IMR-90 (cell line): Measurements from ENCODE around the gene DOCK1.

Experiments used
- BHLHE40 ChIP-seq: fragments of 150-350 bp; IDR thresholded peaks from 2 replicates; pipeline ENCODE4 v1.6.1; 2016; ENCODE audit warnings: mild to moderate bottlenecking, low read depth, low read length
- CEBPB ChIP-seq: IDR thresholded peaks from 2 replicates; pipeline ENCODE4 v1.6.1; 2012; ENCODE audit warnings: low read depth, low read length, improper control_type of control experiment
- CHD1 ChIP-seq: IDR thresholded peaks from 2 replicates; pipeline ENCODE4 v1.6.1; 2012; ENCODE audit warnings: low read depth, low read length, improper control_type of control experiment
- CTCF ChIP-seq: conservative IDR thresholded peaks from 2 replicates; pipeline ENCODE4 v1.5.1; 2012; ENCODE audit warnings: mild to moderate bottlenecking, low read depth, low read length, improper control_type of control experiment
- ELK1 ChIP-seq: fragments of 150-350 bp; IDR thresholded peaks from 2 replicates; pipeline ENCODE4 v1.6.1; 2016; ENCODE audit warnings: low read depth, mild to moderate bottlenecking, low read length, moderate library complexity, borderline replicate concordance
- FOS ChIP-seq: fragments of 150-350 bp; IDR thresholded peaks from 2 replicates; pipeline ENCODE4 v1.6.1; 2016; ENCODE audit warnings: low read depth, low read length
- POLR2A ChIP-seq: IDR thresholded peaks from 2 replicates; pipeline ENCODE4 v1.6.1; 2012; ENCODE audit warnings: mild to moderate bottlenecking, low read depth, low read length
- RAD21 ChIP-seq: IDR thresholded peaks from 2 replicates; pipeline ENCODE4 v1.6.1; 2012; ENCODE audit warnings: low read length, improper control_type of control experiment
- RFX5 ChIP-seq: IDR thresholded peaks from 2 replicates; pipeline ENCODE4 v1.8.0; 2012; ENCODE audit warnings: low read depth, mild to moderate bottlenecking, low read length, moderate library complexity
- USF2 ChIP-seq: fragments of 150-350 bp; IDR thresholded peaks from 2 replicates; pipeline ENCODE4 v1.6.1; 2017; ENCODE audit warnings: mild to moderate bottlenecking, antibody characterized with exemption, low read length, low read depth

GRCh38 chr10:127179612-127180250, 274.5 kb downstream of the DOCK1 start:
- TF ChIP-seq FOS (no peak), CTCF (no peak), BHLHE40 (no peak), ELK1 (no peak), POLR2A (no peak), USF2 (no peak), RAD21 (no peak), CHD1 (no peak), RFX5 (no peak), CEBPB (no peak)
